ENCODE measurements around the gene SAMD5.
"Not testable (repeated sequence)": the region's sequence is repeated elsewhere in the genome, so short reads cannot be mapped to it uniquely, and the experiment has no call there.

Gene SAMD5

DNA sequence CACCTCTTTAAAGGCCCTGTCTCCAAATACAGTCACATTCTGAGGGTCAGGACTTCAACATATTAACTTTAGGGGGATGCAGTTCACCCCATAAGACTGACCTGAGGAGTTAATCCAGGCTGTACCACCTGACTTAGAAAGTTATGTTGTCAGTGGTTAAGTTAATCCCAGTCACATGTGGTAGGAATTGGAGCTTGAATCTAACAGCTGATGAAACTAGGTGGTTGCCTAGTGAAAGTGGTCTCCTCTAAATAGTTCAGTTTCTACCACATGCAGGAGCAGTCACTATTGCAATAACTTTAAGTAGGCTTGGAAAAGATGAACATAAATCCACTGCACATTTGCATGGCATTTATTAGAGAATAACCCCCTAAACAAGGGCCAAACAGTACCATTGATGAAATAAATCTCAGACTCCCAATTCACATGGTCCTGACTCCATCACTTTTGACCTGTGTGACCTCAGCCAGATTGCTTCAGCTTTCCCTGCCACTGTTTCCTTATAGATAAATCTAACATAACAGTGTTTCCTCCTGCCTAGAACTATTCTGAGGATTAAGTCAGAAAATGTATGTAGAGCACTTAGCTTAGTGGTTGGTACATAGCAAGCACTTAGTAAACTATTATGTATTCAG, 20.1 kb downstream of the SAMD5 start:
- DNase-seq = no peak

DNA sequence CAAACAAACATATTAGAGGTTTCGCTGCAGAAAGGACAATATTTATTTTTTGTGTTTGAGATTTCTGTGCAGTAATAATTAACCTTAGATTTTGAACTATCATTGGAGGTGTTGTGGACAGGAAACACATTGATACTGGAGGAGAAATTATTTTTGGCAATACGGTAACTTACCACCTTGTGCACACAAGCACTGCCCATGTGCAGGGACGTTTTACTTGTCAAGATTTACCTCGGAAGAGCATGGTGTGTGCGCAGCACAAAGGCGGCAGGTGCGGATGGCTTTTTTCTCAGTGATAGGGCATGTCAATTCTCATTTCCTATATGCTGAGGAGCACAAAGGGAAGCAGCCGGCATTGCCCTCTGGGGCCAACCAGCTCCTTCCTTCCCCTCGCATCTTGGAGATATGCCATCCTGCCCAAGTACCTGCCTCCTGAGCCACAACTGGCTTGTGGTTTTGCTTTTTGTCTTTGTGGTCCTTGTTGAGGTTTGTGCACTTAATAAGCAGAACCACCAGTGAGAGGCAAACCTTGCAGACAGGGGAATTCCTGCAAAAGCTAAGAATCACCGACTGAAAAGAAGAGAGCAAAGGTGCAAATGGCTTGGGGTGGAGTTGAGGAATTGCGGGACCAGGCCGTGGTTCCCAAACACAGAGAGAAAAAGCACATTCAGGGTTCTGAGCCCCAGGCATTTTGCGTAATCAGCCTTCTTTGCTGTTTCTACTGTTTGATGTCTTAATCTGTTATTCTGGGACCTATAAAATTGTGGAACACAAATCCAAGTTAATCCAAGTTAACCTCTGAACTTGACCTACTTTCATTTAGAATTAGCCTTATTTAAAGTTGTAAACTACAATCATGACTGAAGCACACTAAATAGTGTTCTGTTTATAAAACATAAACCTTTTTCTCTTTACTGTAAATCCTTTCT, 21.9 kb downstream of the SAMD5 start:
- no peak for DNase-seq

DNA sequence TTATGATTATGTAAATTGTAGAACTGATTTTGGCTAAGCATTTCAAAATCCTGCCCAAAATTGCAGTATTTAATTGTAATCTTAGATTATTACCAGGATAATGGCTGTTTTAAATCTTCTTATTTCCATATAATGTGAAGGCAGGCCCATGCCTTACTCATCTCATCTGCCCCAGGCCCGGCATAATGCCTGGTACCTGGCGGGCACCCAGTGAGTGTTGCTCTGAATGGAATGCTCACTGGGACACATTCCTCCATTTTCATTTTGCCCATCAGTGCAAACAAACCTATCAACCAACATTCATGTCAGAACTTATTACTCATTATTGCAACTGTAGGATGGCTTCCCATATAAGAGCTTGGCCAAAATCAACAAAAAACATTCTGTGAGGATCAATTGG, 22.8 kb downstream of the SAMD5 start:
- DNase-seq = no peak

DNA sequence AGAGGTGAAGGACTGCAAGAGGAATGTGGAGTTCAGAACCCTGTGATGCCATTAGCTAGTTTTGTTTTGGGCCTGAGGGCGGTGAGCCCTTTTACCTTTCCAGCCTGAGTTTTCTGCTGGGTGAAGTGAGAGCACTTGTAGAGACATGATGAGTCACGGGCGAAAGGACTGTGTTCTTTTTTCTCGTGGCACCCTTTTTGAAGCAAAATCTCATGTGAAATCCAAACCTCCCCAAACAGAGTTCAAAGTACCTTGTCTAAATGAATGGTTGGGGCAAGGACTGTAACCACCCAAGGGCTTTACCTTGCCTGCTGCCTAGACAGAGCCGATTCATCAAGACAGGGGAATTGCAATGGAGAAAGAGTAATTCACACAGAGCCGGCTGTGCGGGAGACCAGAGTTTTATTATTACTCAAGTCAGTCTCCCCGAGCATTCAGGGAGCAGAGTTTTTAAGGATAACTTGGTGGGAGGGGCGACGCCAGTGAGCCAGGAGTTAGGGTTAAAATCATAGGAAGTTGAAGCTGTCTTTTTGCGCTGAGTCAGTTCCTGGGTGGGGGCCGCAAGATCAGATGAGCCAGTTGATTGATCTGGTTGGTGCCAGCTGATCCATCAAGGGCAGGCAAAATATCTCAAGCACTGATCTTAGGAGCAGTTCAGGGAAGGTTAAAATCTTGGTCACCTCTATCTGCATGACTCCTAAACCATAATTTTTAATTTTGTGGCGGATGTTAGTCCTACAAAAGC, 25.8 kb downstream of the SAMD5 start:
- no peak for DNase-seq

- DNase-seq = no peak
Measured at GRCh38 chr6:147538821-147539220, 30.3 kb downstream of the SAMD5 start.

DNA sequence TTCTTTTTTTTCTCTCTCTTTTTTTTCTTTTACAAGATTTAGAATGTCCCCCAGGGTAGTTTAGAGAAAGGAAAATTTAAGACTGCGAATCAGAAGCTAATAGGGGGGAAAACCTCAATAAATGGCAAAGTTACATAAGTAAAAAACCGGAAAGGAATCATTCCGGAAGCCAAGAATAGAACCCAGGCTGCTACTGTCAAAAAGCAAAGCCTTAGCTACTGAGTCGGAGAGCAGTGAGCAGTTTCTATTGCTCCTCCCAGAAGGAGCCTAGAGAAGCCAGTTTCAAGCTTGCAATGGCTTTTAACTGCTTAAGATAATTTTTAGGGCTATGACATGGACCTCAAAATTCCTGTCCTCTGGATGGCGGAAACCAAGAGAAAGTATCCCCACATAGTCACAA, 31.6 kb downstream of the SAMD5 start:
- no peak for DNase-seq

GRCh38 chr6:147542436-147542835, 33.9 kb downstream of the SAMD5 start:
- DNase-seq = not testable (repeated sequence)

DNA sequence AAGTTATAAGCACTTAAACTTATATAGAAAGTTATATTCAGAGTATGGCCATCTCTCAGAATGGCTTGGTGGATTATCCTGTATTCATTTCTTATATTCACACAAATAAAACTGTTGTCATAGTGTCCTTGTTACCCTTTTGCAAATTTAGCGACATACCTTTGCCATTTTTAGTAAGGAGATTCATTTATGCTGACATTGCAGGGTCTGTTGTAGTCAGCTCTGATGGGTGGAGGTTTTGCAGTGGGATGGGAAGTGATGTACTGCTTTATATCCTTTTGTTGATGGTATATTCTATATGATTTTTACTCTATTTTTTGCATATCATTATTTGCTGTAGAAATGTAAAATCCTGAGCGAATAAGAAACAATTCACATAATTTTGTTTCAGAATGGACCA, 35.9 kb downstream of the SAMD5 start:
- DNase-seq = no peak

- no peak for DNase-seq
Measured at GRCh38 chr6:147546501-147547368, 38.2 kb downstream of the SAMD5 start.

- no peak for DNase-seq
Measured at GRCh38 chr6:147547369-147547902, 38.9 kb downstream of the SAMD5 start.

GRCh38 chr6:147548921-147549475, 40.5 kb downstream of the SAMD5 start:
- DNase-seq = no peak

DNA sequence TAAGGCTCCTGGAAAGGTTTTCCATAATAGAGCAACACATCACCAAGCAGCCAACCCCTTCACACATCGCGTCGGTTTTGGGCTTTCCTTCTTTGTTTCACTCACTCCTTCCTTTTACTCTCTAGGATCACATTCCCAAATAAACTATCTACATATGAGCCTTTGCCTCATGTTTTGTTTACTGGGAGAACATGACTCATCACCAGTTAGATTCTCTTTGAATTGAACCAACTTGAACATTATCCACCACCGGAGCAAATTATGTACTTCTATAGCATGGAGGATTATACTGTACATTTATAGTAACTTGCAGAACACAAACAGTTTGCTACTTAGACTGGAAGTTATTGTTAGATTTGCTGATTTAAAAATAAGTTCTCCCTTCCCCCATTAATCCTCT, 41.0 kb downstream of the SAMD5 start:
- no peak for DNase-seq

DNA sequence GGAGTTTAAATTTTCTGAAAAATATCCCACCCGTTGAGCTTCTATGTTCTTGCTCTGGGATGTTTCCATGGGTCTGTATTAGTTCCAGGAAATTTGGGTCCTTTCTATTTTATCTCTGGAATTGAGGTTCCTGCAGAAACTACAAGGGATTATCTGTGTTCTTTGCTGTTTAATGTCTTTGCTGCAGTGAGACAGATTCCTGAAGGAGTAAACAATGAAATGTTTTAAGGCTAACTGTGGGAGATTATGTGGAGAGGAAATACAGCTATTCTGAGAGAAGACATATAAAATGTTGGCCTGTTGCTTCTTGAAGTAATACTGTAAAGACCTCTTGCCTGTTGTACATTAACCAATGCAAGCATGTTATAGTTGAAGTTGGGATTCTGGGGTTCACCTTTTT, 43.5 kb downstream of the SAMD5 start:
- no peak for DNase-seq

GRCh38 chr6:147553099-147553498, 44.6 kb downstream of the SAMD5 start:
- DNase-seq = no peak

GRCh38 chr6:147554281-147554680, 45.8 kb downstream of the SAMD5 start:
- DNase-seq = no peak

DNA sequence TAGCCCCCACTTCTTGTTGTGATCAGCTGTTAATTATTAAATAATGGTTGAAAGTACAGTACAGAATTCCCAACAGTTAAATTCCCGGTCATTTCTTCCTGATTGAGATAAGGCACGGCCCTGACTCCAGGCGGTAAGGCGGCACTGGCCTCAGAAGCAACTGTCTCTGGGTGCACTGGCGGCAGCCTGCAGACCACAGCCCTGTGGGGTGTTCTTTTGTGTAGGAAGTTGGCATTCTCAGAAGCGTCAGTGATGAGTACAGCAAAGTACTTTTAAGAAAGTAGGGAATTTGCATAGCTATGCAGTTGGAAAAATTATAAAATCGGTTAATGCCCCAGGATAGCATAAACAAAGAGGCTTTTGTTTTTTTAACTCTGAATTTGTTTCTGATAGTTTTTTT, 50.5 kb downstream of the SAMD5 start:
- DNase-seq = no peak

GRCh38 chr6:147560670-147561069, 52.2 kb downstream of the SAMD5 start:
- DNase-seq = no peak

- no peak for DNase-seq
Measured at GRCh38 chr6:147561726-147562125, 53.2 kb downstream of the SAMD5 start.

- no peak for DNase-seq
Measured at GRCh38 chr6:147563472-147563871, 55.0 kb downstream of the SAMD5 start.

GRCh38 chr6:147564556-147564955, 56.1 kb downstream of the SAMD5 start:
- DNase-seq = no peak

GRCh38 chr6:147566244-147566898, 57.9 kb downstream of the SAMD5 start:
- no peak for DNase-seq
